Eye (tissue), 1 donor: ENCODE results near the gene INHA.

ENCODE experiments used
- DNase-seq: peaks from one replicate; pipeline ENCODE4 v3.0.0-alpha.2; 2015

INHA gene

DNA sequence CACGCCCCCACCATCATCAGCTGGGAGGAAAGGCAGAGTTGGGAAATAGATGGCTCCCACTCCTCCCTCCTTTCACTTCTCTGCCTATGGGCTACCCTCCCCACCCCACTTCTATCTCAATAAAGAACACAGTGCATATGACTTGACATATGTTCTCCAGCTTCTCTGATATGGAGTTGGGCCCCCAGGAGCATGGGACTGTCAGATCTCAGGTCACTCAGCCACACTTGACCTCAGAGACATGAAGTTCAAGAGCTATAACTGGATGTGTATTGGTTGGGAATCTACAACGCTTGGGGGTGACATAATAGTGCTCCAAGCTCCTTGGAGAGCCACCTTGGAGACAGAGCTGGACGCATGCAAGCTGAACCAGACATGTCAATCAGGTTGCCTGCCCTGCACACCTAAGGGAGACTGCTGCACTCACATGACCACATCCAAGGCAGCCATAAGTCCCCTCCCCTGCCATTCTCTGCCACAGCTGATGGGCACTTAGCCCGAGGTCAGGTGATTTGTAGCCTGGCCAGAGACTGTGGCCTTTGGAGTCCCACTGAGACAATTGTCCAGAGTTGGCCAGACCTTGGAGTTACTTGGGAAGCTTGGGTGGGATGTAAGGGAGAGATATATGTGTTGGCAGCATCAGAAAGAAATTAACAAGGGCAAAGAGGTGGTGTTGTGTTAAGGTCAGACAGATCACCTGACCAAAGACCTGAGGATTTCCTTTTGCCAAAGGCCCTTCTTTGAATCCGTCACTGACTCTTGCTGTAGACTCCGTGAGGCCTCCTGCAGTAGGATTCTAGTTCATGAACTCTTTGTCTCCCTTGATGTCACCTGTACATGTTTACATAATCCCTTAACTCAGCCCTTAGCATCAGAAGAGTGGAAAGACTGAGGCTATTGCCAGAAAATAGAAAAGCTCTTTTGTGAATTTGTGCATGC, 3.7 kb downstream of the INHA start:
- peak; percentile 24 for DNase-seq

DNA sequence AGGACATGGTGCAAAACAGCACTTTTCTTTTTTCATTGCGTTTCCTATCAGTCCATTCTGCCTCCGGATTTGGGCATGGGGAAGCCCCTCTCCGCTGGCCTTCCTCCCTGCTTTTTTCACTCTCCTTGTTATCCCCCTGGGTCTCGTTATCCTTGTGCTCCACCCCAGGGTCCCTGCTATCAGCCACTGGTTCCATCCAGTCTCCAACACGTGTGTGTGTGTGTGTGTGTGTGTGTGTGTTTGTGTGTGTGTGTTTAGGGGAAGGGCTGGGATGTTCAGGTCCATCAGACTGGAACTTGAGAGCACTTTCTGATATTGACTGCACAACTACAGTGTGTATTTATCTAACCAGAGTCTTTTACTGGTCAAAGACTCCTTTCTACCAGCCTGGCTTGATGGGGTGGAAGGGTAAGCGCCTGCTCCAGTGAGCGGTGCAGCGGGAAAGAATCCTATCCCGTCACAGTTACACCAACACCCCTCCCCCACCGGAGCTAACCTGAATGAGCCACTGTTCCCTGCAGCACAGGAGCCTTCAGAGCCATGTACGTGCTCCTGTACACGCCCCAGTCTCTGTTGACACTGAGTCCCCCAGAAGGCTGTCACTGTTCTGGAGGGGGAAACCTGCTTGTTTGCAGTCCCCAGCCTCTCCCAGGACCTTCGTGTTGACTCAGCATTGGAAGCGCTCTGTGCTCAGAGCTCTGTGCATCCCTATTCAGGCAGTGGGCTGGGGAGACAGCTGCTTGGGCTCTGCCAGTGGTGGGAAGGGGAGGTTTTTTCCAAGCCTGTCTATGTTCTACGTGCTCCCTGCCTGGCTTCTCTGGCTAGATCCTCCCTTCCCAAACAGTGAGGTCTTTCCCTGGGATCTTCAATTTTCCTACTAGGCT, 4.6 kb downstream of the INHA start:
- DNase-seq = peak; percentile 86

DNA sequence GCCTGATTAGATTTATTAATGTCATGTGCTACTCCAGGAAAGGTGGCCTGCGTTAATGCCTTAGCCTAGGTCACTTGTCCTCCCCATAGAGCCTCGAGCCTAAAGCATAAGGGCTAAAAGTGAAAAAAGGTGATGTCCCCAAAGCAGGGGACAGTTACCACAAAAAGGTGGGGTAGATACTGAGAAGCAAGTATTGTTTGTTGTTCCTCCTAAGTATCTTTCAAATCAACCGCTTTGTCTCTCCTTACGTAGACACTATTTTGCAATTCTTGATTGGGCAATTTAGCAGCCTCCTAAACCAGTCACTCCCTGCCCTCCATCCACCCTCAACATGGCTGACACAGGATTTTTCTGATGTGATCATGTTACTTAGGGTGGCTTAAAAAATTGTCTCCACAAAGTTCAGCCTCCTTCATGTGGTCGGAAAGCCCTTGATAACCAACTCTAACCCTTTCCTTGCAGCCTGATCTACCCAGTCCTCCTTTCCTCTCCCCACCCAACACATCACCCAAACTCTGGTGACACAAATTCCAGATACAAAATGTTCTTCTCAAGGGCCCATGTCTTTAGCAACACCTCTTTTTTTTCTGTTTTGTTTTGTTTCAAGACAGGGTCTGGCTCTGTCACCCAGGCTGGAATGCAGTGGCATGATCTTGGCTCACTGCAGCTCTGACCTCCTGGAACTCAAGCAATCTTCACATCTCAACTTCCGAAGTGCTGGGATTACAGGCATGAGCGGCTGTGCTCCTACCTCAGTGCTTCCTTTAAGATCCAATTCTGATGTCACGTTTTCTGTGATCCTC, 6.9 kb downstream of the INHA start:
- no peak for DNase-seq

DNA sequence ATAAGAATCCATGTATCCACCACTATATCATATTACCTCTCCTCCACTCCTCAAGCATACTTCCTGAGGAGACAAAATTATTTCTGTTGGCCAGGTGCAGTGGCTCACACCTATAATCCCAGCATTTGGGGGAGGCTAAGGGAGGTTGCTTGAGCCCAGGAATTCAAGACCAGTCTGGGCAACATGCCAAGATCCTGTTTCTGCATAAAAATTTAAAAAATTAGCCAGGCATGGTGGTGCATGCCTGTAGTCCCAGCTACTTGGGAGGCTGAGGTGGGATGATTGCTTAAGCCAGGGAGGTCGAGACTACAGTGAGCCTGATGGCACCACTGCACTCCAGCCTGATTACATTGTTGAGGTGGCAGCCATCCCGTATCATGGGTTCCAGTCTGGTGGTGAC, 9.2 kb downstream of the INHA start:
- no peak for DNase-seq

DNA sequence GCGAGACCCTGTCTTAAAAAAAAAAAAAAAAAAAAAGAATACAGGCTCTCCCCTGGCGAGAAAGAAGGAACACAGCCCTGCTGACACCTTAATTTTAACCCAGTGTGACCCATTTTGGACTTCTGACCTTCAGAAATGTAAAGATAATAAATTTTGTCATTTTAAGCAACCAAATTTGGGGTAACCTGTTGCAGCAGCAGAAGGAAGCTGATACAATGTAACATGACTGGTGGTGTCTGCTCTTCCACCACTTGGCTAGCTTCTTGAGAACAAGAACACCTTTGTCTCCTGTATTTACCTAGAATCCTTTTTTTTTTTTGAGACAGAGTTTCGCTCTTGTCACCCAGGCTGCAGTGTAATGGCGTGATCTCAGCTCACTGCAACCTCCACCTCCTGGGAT, 19.0 kb downstream of the INHA start:
- DNase-seq = no peak

DNA sequence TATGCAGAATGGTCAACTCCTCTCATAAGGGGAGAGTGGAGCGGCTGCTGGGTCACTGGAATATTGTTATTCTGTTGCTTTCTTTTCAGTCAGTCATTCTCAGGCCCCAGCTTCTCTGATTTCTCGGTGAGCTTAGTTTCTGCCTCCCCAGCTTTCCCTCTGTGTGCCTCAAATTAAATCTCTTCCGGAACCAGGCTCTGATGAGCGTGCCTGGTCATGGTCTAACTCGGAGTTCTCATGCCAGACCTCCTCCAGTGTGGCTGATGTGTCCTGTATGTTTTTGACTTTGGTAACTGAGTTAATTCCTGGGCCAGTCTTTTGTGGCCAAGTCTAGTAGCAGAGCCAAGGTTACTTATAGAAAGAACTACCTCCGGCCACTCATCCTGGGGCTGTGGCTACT, 20.6 kb downstream of the INHA start:
- peak; percentile 57 for DNase-seq

DNA sequence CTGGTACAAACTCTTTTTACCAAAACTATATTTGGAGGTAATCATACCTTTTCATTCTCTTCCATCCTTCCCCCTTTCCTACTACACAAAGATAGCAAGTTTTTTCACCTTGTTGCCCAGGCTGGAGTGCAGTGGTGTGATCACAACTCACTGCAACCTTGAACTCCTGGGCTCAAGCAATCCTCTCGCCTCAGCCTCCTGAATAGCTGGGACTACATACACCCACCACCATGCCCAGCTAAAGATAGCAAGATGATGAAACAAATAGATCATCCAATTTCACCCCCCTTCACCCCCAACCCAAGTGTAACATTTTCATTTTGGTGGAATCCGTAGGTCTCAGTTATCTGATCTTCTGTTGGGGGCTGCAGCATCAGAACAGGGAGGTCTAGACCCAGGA, 21.0 kb downstream of the INHA start:
- DNase-seq = no peak

DNA sequence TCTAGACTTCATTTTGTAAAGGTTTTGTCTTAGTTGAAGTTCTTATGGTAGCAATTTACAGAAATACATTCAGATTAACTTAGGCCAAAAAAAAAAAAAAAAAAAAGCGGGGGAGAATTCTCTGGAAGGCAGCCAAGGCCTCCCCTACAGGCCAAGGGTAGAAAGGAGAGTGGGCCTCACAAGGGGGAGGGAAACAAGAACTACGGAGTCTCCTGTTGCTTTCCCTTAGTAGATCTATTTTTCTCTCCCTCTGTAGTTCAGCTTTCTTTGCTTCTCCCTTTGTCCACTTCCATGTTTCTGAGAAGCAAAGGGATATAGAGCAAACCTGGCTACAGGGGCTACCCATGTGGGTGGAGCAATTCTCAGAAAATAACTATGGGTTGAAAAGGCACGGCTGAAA, 23.1 kb downstream of the INHA start:
- DNase-seq = peak; percentile 77

DNA sequence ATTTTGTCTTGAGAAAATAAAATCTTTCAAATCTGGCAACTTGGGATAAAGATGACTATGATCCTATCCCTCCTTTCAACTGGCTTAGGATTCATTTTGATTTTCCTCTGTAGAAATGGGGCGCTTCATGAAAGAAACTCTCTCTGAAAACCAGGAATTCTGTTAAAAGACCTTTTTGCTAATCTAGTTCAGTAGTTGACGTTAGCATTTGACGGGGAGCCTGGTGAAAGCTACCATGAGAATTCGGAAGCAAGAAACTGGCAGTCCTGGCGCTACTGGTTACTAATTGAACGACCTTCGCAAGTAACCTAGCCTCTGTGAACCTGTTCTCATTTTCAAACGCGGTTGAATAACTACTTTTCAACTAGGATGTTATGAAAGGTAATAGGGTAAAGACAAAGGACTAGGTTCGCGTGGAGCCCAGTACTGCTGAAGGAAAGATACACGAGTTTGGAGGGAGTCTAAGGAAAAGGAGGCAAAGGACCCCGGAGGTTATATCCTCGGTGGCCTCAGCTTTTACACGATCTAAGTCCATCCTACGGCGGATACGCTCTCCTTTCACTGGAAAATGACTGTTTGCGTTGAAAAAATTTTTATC, 24.9 kb downstream of the INHA start:
- no peak for DNase-seq

DNA sequence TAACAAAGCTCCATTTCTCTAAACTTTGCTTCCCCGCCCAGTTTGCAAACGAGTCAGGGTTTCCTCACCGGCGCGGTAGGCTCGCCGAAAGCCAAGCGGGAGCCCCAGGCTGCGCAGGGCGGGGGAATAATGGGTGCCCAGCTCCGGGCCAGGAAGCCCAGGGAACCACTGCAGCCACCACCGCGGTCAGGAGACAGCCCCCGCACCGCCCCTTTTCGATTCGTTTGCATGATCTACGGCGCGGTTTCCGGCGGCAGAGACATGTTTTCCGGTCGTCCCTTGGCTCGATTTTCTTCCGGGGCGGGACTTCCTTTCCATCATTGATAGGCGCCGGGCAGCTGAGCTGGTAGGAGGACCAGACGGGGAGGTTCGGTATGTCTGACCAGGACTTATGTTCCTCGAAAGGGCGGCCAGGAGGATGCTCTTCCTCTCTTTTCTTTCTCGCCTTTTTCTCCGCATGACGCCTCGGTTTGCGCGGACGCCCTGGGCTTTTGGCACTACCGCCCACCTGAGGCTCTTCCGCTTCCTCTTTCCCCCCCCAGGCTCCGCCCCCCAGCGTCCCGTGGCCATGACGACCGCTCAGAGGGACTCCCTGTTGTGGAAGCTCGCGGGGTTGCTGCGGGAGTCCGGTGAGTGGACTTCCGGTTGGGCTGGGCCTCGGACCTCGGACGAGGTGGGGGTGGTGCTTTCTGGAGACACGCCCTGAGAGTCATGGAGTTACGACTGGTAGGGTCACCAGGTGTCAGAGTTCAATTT, 25.6 kb downstream of the INHA start, which contains the start of gene STK11IP:
TSS of gene STK11IP (plus strand) at position 306 of the 756 bp plus-strand sequence. CDS start at position 569, 263 bp downstream.
- DNase-seq = peak; percentile 98

DNA sequence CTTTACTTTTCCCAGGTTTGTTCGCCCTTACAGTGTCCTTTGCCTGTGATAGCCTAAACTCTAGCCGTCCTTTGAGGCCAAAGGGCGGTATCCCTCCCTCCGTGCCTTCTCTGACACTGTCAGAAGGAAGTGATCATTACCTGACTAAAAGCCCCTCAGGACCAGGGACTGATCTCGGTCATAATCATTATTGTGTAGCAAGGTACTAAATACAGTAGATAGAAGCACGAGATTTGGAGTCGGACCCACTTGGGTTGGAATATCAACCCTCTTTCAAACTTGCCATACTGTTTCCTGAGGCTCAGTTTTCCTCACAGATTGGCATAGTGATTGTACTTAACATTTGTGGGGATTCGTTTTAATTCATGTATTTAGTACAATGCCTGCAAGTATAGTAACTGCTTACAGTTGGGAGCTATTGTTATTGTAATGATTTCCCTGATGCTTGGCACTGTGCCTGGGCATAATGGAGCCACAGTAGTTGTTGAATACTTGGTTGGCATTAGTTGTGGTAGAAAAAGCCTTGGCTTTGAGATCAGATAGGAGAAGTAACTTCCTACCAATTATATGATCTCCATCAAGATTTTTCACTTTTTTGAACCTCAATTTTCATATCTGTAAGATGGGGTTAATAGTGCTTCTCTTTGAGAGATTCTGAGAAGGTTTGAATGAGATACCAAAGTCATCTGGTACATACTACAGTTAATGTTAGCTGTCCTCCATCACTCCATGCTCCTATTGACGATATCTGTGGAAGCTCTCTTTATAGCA, 26.4 kb downstream of the INHA start:
- DNase-seq = no peak

DNA sequence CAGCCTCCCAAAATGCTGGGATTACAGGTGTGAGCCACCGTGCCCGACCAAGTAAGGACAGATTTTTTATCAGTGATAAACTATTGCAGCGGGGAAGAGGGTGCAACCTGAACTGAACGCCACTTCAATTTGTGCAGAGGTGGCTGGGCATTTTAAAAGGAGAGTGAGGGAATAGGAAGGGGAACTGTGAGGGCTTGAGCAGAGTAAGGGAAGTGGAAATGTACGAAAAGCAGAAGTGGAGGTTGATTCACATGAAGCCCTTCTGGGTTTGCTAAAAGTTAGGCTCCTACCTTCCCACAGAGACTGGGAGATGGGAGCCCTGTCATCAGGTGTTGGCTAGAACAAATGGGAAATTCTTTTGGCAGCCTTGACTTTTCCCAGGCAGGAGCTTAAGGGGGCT, 31.7 kb downstream of the INHA start:
- DNase-seq = no peak

DNA sequence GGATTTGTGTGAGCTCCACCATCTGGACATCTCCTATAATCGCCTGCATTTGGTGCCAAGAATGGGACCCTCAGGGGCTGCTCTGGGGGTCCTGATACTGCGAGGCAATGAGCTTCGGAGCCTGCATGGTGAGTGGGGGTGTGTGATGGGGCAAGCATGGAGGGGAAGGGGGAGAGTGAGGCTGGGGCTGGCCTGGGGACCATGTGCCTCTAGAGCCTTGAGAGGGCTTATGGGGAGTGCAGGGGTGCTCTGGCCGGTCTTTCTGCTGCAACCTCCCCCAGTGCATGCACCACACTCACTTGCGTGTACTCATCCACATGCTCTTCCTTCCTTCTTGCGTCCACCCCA, 33.5 kb downstream of the INHA start:
- DNase-seq = no peak

DNA sequence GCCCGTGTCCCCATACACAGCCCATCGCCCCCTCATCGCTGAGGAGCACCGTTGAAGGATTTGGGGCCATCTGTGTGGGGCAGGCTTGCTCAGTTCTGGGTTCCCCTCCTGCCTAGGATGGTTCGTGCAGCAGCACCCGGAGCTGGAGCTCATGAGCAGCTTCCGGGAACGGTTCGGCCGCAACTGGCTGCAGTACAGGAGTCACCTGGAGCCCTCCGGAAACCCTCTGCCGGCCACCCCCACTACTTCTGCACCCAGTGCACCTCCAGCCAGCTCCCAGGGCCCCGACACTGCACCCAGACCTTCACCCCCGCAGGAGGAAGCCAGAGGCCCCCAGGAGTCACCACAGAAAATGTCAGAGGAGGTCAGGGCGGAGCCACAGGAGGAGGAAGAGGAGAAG, 35.8 kb downstream of the INHA start:
- no peak for DNase-seq

DNA sequence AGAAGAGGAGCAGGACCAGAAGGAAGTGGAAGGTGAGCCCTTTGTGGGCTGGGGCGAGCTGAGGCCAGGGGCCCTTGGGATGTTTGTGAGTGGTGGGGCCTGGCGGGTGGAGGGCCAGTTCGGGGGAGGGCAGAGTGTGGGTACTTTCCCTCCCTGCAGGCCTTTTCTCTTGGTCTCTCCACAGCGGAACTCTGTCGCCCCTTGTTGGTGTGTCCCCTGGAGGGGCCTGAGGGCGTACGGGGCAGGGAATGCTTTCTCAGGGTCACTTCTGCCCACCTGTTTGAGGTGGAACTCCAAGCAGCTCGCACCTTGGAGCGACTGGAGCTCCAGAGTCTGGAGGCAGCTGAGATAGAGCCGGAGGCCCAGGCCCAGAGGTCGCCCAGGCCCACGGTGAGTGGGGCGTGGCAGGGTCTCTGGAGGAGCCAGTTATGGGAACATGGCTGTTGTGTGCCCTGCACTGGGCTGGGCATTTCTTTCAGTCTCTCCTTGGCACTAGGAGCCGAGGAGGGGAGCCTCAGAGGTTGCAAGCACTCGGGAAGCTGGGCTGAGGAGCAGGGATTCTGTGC, 36.4 kb downstream of the INHA start:
- DNase-seq = no peak

DNA sequence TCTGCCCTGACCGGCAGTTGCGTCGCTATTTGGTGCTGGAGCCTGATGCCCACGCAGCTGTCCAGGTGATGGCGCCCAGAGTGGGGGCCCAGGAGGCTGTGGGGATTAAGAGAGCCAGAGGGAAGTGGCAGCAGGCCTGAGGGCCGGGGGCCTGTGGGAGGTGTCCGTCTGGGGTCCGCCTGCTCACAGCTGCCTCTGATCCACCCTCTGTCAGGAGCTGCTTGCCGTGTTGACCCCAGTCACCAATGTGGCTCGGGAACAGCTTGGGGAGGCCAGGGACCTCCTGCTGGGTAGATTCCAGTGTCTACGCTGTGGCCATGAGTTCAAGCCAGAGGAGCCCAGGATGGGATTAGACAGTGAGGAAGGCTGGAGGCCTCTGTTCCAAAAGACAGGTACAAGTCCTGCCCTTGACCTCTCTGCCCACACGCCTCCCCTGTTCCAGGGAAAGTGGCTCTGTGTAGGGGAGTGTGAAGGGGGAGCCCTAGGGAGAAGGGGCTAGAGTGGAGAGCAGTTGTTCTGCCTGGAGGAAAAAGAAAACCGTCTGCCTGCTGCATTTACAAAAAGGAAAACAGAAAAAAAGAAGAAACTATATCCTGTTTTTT, 37.1 kb downstream of the INHA start:
- no peak for DNase-seq

DNA sequence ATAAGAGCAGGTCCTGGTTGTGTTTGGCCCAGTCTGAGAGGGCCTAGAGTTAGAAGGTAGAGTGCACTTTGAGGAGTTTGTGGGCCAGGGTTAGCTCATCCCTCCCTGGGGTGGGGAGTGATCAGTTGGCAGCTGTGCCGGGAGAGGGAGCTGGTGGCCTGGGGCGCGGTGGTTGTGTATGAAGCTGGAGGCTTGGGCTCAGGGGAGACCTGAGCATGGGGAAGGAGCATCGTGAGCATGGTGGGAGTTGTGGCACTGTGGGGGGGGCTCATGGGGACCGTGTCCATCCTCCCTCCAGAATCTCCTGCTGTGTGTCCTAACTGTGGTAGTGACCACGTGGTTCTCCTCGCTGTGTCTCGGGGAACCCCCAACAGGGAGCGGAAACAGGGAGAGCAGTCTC, 39.2 kb downstream of the INHA start:
- DNase-seq = no peak

DNA sequence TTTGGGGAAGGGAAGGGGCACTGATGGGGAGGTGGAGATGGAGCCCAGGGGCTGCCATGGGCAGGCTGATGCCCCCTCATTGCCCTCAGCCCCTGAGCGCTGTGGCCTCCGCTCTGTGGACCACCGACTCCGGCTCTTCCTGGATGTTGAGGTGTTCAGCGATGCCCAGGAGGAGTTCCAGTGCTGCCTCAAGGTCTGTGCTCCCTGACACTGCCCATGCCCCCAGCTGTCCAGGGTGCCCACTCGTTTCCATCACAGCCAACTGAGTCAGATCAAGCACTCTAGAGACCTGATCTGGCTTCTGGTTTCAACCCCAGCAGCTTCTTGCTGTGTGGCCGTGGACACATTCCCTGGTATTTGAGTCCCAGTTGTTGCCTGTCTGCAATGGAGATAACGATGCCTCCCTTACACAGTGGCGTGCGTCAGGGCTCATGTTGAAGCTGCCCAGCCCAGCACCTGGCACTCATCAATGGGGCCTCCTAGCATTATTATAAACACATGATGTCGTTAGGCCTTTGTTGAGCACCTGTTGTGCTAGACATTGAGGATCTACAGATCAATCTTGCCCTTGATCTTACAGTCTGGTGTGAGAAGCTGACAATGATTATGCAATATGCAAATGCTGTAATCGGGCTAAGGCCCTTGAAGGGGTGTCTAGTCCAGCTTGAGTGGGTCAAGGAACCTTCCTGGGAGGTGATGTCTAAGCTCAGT, 39.9 kb downstream of the INHA start:
- DNase-seq = no peak

DNA sequence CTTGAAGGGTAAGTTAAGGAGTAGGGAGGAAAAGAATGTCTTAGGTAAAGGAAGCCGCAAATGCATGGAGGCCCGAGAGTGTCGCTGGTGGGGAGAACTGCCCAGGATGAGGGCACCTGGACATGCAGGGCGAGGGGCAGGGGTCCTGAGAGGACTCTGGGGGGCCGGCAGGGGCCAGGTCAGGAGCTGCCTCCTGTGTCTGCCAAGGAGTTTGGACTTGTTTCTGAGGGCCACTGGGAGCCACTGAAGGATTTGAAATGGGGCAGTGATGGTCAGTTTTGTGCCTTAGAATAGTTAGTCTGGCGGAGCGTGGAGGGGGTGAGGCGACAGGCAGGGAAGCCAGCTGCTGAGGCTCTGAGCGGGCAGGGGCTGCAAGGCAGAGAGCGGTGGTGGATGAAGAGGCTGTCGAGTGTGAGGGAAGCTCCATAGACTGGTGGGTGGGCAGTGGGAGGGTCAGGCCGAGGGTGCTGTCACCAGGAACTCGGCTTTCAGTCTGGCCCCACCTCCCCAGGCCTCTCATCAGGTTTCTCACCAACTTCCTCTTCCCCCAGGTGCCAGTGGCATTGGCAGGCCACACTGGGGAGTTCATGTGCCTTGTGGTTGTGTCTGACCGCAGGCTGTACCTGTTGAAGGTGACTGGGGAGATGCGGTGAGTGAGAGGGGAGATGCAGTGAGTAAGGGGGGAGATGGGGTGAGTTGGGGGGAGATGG, 40.6 kb downstream of the INHA start:
- DNase-seq = no peak
